SK-N-SH treated with all-trans-retinoic acid at 6 μM for 48 hours (cell line): ENCODE data around the gene TAS1R1.

ENCODE experiments used
- ARNTL ChIP-seq: fragments of 450-650 bp; formaldehyde crosslinking; IDR thresholded peaks from 2 replicates; pipeline ENCODE4 v1.5.0; 2020; ENCODE audit warnings: low read depth, mild to moderate bottlenecking, moderate library complexity, borderline replicate concordance
- POU6F1 ChIP-seq: fragments of 250-450 bp; sonication (Bioruptor Pico); IDR thresholded peaks from 2 replicates; pipeline ENCODE4 v1.8.0; 2021; ENCODE audit warnings: low read depth, mild to moderate bottlenecking, moderate library complexity, borderline replicate concordance

DNA sequence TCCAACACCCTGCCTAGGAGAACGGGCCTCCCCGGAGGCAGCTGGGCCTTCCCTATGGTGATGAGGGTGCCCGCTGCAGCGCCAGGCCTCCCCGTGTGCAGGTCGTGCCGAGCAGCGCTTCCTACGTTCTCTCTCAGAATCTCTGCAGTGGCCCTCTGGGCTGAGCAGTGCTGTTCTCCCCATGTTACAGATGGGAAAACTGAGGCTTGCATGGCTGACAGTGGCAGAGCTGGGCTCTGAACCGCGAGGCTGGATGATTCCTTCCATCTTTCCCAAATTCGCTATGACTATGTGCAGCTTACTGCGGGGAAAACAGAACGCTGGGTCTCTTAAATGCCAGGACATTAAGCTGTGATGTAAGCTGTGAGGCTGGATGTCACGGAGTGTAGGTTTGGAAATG lies 38.7 kb downstream of the TAS1R1 start:
- TF ChIP-seq POU6F1 (CRISPR knock-in tag) (no peak), ARNTL (no peak)
